Body of pancreas (tissue), 4 donors: Measurements from ENCODE around the gene DEDD. TPM values are rescaled to one million over a fixed set of nuclear protein-coding genes. Genes with fewer than 3 reads are reported as not detected.

Experiments
- ATAC-seq: fragments of 150-250 bp; one replicate; pipeline ENCODE4 v1.9.1; 2016
- DNase-seq, 4 donors: peaks; one replicate each; pipeline ENCODE4 v3.0.0-alpha.2; 2019
- H3K27ac ChIP-seq, 4 donors: fragments of 200-600 bp; sonication (generic); 1 replicate in 3 of 4; 2 replicates in 1 of 4; pipeline versions ENCODE4 v1.5.1 to v1.6.1; 2016 to 2019; ENCODE audit warnings: mild to moderate bottlenecking in 1 of 4, mixed read lengths in 1 of 4, moderate library complexity in 1 of 4
- H3K27me3 ChIP-seq, 2 donors: fragments of 200-600 bp; sonication (generic); one replicate each; pipeline ENCODE4 v1.6.0; 2016; ENCODE audit warnings: mild to moderate bottlenecking in 1 of 2
- H3K36me3 ChIP-seq, 2 donors: fragments of 200-600 bp; sonication (generic); replicated peaks in 1 of 2; 2 replicates each; pipeline ENCODE4 v1.5.1; 2016; ENCODE audit warnings: low read depth in 2 of 2; ENCODE audit not compliant: insufficient read depth in 1 of 2
- H3K4me1 ChIP-seq: fragments of 200-600 bp; sonication (generic); one replicate; pipeline ENCODE4 v1.6.0; 2016
- H3K4me3 ChIP-seq, 2 donors: fragments of 200-600 bp; sonication (generic); 1 replicate in 1 of 2; 2 replicates in 1 of 2; pipeline ENCODE4 v1.5.1; 2016 to 2019
- H3K9me3 ChIP-seq, 3 donors: fragments of 200-600 bp; sonication (generic); 1 replicate in 2 of 3; 2 replicates in 1 of 3; pipeline ENCODE4 v1.5.1; 2016
- CTCF ChIP-seq, 7 experiments: fragments of 450-650 bp in 4 of 7; fragments of 200-600 bp in 3 of 7; sonication (generic) in 3 of 7; IDR thresholded peaks; one replicate each; pipeline ENCODE4 v1.5.1; 2016 to 2019; ENCODE audit warnings: antibody characterized with exemption in 7 of 7
- POLR2A ChIP-seq, 3 donors: fragments of 450-650 bp; IDR thresholded peaks; one replicate each; pipeline ENCODE4 v1.6.1; 2016; ENCODE audit warnings: antibody characterized with exemption in 3 of 3, mild to moderate bottlenecking in 2 of 3
- WGBS, 2 donors: methylation state at CpG; one replicate each; pipeline ENCODE4 v1.1.5; 2017; 5-methylcytosine and 5-hydroxymethylcytosine counted together
- intact Hi-C: fragments of 100-400 bp; cut with DNase I; formaldehyde crosslinking; loops from one replicate; pipeline ENCODE4 v1.15.1; 2023
- total RNA-seq, 2 donors: library from RNA; depleted of rRNA; stranded (reverse); fragments of >200 nt; gene quantifications; one replicate each; pipeline ENCODE4 v1.1.0, GENCODE V29; 2016

DEDD gene
- total RNA-seq, 2 donors from 2014 or later = 12.9 to 15.8 TPM

GRCh38 chr1:161171191-161171590, 38.7 kb upstream of the DEDD start:
- ATAC-seq = no peak
- Histone ChIP-seq H3K36me3 (peaks cover 12 to 24% of the 10 kb centered on the region in 2 donors), H3K4me1 (peaks cover 39% of the 10 kb centered on the region), H3K9me3 (no peaks in the 10 kb centered on the region), H3K4me3 (no peak overlapping the region), H3K27ac (peak overlapping the region in 1 of 4 donors; percentile 39), H3K27me3 (no peaks in the 10 kb centered on the region)
- 53 to 58% methylated on average over 5 of the region's 5 CpGs for WGBS, 2 donors
- TF ChIP-seq POLR2A (IDR thresholded peaks at IDR 0.05) = no peak
- no peak for TF ChIP-seq CTCF (IDR thresholded peaks at IDR 0.05)
- intact Hi-C loops = no loop called here
- no peak for DNase-seq

GRCh38 chr1:161168906-161169305, 36.4 kb upstream of the DEDD start:
- 83 to 97% methylated on average over 3 to 9 of the region's 9 CpGs for WGBS, 2 donors
- no peak for ATAC-seq
- no peak overlapping the region for H3K27ac ChIP-seq
- TF ChIP-seq POLR2A (IDR thresholded peaks at IDR 0.05) (no peak), CTCF (IDR thresholded peaks at IDR 0.05) (no peak)
- H3K9me3 ChIP-seq = no peaks in the 10 kb centered on the region
- DNase-seq = no peak
- intact Hi-C loops = no loop called here
- H3K4me1 ChIP-seq = peaks cover 39% of the 10 kb centered on the region
- peaks cover 12 to 18% of the 10 kb centered on the region in 2 donors for H3K36me3 ChIP-seq
- H3K4me3 ChIP-seq = no peak overlapping the region
- H3K27me3 ChIP-seq = no peaks in the 10 kb centered on the region

GRCh38 chr1:161166669-161167548, 34.4 kb upstream of the DEDD start:
- 5 to 12% methylated on average over 19 to 33 of the region's 33 CpGs for WGBS, 2 donors
- Histone ChIP-seq H3K9me3 (no peaks in the 10 kb centered on the region), H3K4me1 (peaks cover 29% of the 10 kb centered on the region), H3K36me3 (peaks cover 9 to 12% of the 10 kb centered on the region in 2 donors), H3K4me3 (peak overlapping the region; percentile 17 to 83), H3K27ac (peak overlapping the region; percentile 86 to 91 (median 90)), H3K27me3 (no peaks in the 10 kb centered on the region)
- TF ChIP-seq POLR2A (IDR thresholded peaks at IDR 0.05) (no peak), CTCF (IDR thresholded peaks at IDR 0.05) (no peak)
- DNase-seq (peak in 1 of 4 donors; percentile 27), ATAC-seq (no peak)
- intact Hi-C loops = no loop called here

- Histone ChIP-seq H3K4me3 (peak within 1 kb of the TSS; percentile 17 to 83), H3K27me3 (no peaks in the 10 kb centered on the region), H3K9me3 (no peaks in the 10 kb centered on the region), H3K4me1 (peaks cover 34% of the 10 kb centered on the region), H3K36me3 (peaks cover 1 to 5% of the 10 kb centered on the region in 2 donors), H3K27ac (peak within 1 kb of the TSS; percentile 86 to 91 (median 90))
- intact Hi-C loops = no loop called here
- ATAC-seq (peak; percentile 96), DNase-seq (peak; percentile 96 to 98 (median 97))
- peak in 6 of 7 experiments; percentile 5 to 47 (median 34) for TF ChIP-seq CTCF (IDR thresholded peaks at IDR 0.05)
- peak; percentile 48 to 90 (median 77) for TF ChIP-seq POLR2A (IDR thresholded peaks at IDR 0.05)
- WGBS, 2 donors = 0 to 1% methylated on average over 30 to 54 of the region's 54 CpGs
These were observed 33.5 kb upstream of the DEDD start, which contains the start of gene PPOX for GRCh38 chr1:161165742-161166668. Gene PPOX, plus strand, starts transcription at chr1:161166426. Its CDS starts 422 bp downstream, at chr1:161166848.
